ENCODE measurements around the gene SLX4IP. TPM values are rescaled to one million over a fixed set of nuclear protein-coding genes. Genes with fewer than 3 reads are reported as not detected.
A peak's percentile ranks its signal among the peaks of the same experiment; 100 is the strongest.

The SLX4IP gene
- total and polyA plus RNA-seq, 2 of the 13 experiments (the other 11 are each of a cell fraction or from before 2014, with no cell fraction given) = 3.6 to 7.3 TPM

- TF ChIP-seq POLR2A (IDR thresholded peaks at IDR 0.05; ENCODE audit: insufficient read depth in 1 of 2, low read depth in 2 of 2, low read length in 2 of 2) (peak; percentile 24 to 49; a peak in 2 of 4 replicates), MED8 (CRISPR knock-in tag; IDR thresholded peaks at IDR 0.05; ENCODE audit: insufficient replicate concordance) (peak; percentile 57), KDM4B (CRISPR knock-in tag; IDR thresholded peaks at IDR 0.05) (peak; percentile 82), ZSCAN22 (CRISPR knock-in tag; IDR thresholded peaks at IDR 0.05) (no peak), NR2F6 (IDR thresholded peaks at IDR 0.05) (peak; percentile 79), NR2F6 (CRISPR knock-in tag; IDR thresholded peaks at IDR 0.05) (peak; percentile 84; the same call in 1 of the 2 replicates), TCF12 (IDR thresholded peaks at IDR 0.05) (no peak), TCF12 (CRISPR knock-in tag; IDR thresholded peaks at IDR 0.05) (peak; percentile 86), ZNF343 (CRISPR knock-in tag; IDR thresholded peaks at IDR 0.05) (no peak; the same call in 1 of the 2 replicates), SMAD9 (CRISPR knock-in tag; IDR thresholded peaks at IDR 0.05) (no peak), ARNTL (CRISPR knock-in tag; IDR thresholded peaks at IDR 0.05) (peak; percentile 74), ZNF205 (CRISPR knock-in tag; IDR thresholded peaks at IDR 0.05) (peak; percentile 91), EEA1 (CRISPR knock-in tag; IDR thresholded peaks at IDR 0.05; ENCODE audit: borderline replicate concordance) (no peak), HIVEP1 (CRISPR knock-in tag; IDR thresholded peaks at IDR 0.05) (no peak), NAIF1 (CRISPR knock-in tag; IDR thresholded peaks at IDR 0.05; ENCODE audit: borderline replicate concordance) (no peak), HNRNPK (IDR thresholded peaks at IDR 0.05; ENCODE audit: low read depth, low read length, poor library complexity, severe bottlenecking) (no peak), ARID5B (CRISPR knock-in tag; IDR thresholded peaks at IDR 0.05) (peak; percentile 99), FOXA1 (IDR thresholded peaks at IDR 0.05) (peak; percentile 37; the same call in 1 of the 2 replicates), FOXA1 (CRISPR knock-in tag; IDR thresholded peaks at IDR 0.05) (peak; percentile 86)
- TF ChIP-seq, protein P1, sequence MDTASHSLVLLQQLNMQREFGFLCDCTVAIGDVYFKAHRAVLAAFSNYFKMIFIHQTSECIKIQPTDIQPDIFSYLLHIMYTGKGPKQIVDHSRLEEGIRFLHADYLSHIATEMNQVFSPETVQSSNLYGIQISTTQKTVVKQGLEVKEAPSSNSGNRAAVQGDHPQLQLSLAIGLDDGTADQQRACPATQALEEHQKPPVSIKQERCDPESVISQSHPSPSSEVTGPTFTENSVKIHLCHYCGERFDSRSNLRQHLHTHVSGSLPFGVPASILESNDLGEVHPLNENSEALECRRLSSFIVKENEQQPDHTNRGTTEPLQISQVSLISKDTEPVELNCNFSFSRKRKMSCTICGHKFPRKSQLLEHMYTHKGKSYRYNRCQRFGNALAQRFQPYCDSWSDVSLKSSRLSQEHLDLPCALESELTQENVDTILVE (CRISPR knock-in tag; IDR thresholded peaks at IDR 0.05) = peak; percentile 75; the same call in 1 of the 2 replicates
- TF ChIP-seq, protein P2, sequence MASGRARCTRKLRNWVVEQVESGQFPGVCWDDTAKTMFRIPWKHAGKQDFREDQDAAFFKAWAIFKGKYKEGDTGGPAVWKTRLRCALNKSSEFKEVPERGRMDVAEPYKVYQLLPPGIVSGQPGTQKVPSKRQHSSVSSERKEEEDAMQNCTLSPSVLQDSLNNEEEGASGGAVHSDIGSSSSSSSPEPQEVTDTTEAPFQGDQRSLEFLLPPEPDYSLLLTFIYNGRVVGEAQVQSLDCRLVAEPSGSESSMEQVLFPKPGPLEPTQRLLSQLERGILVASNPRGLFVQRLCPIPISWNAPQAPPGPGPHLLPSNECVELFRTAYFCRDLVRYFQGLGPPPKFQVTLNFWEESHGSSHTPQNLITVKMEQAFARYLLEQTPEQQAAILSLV (CRISPR knock-in tag; IDR thresholded peaks at IDR 0.05; ENCODE audit: borderline replicate concordance) = no peak
Observed at GRCh38 chr20:10565191-10565921, 130.3 kb downstream of the SLX4IP start (continued).
